IPS DF 4.7 (cell line): ENCODE measurements around the gene SAMD4A.

ENCODE experiments used
- DNase-seq: peaks from one replicate; pipeline ENCODE4 v3.0.0-alpha.2; 2013; ENCODE audit warnings: low spot score; ENCODE audit errors: extremely low read depth

The SAMD4A gene

DNA sequence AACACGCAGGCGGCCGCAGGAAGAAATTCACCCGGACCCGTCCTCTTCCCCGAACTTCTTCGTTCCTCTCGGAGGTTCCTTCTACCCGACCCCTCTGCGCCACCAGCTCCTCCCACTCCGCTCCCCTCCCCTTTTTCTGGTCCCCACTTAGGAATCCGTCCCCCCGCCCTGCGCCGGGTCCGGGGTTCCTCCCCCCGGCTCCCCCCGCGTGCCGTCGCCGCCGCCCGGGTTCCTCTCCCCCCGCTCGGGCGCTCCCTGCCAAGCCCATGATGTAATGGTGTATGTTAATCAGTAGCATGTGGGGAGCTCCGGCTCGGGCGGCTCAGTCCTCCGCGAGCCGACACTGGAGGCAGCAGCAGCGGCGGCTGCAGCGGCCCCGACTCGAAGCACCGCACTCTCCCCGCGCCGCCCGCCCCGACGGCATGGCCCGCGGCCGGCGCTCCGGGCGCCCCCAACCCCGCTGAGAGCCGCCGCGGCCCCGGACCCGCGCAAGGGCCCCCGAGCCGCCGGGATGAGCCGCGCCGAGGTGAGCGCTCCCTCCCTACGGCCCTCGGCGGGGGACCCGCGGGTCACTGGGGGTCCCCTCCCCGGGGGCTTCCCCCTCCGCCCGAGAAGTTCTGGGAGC is 1.0 kb upstream of the SAMD4A start:
- DNase-seq: no peak

GRCh38 chr14:54567224-54567638 is 303 bp downstream of the SAMD4A start:
- DNase-seq: no peak

DNA sequence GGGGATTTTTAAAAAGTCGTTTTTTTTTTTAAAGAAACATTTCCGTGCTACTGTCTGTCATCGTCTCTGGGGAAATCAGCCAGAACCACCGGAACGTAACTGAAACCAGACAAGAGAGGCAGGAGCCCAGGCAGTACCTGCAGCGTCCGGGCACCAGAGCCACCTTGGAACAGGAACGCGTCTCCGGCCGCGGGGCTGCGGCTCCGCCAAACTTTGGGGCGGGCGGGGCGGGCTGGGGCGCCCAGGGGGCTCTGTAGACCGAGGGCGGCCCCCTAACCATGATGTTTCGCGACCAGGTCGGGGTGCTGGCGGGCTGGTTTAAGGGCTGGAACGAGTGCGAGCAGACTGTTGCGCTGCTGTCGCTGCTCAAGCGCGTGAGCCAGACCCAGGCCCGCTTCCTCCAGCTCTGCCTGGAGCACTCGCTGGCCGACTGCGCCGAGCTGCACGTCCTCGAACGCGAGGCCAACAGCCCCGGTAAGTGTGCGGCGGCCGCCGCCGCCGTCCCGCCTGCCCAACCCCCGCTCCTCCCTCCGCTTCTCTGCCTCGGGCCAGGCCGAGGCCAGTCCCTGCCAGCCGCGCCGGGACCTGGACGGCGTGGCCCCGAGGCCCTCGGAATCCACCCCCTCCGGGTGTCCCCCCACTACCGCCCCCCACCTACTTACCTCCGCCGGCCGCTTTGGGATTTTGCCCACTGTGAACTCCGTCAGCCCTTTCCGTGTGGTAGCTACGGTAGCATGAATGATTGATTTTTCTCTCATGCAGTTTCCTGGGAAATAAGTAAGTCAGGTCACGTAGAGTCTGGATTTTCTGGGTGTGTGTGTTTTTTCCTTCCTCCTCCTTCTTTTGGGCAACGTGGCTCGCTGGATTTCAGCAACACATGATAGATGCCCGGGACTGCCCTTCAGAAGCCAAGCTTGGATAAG is 972 bp downstream of the SAMD4A start:
- DNase-seq: no peak

DNA sequence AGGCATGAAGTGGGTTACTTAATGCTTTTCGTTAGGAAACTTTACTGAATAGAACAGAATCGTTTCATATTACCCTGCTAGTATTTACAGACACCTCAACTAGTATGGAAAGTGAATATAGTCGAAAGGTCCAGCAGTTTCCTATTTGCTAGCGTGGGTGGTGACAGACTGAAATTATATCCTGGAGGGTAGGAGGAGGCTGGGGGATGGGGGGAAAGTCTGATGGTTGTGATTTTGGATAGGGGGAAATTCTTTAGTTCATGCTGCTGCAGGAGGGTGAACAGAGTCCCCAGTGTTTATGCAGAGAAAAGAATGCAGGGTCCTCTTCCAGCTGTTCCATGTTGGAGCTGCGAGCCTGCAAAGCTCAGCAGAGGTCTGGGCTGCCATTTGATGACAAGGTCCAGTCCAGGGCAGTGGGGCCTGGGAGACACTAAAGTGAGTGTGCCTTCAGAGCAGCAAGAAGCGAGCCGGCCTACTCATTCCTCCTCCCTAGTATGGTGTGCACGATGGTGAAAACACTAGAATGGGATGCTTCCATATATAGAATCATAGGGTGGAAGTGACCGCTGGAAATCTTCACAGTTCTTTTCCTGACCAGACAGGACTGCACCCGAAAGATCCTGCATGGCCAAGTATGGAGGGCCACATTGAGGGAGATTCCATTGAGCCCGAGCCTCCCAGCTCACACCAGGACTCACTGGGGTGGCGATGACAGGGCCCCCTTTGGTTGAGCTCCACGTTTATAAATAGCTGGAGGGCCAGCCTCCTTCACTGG is 2.1 kb downstream of the SAMD4A start:
- DNase-seq: no peak

GRCh38 chr14:54570047-54570446 is 3.1 kb downstream of the SAMD4A start:
- DNase-seq: no peak

- no peak for DNase-seq
Measured at GRCh38 chr14:54570631-54571415, 3.9 kb downstream of the SAMD4A start.

DNA sequence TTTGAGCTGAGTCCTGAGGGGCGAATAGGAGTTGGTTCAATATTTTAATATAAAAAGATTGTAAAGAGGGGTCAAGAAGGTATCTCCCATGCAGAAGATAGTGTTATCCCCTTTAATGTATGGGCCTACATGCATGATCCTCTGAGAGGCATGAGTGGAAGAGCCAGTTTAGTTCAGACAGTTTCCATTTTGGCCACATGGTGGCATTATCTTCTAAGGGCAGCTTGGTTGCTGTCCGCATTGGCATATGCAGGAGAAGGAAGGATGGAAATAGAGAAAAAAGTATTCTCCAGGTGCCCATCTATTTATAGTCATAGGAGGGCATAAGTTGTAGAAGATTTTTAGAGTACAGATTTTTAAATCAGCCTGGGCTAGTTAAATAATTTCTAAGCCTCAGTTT is 5.4 kb downstream of the SAMD4A start:
- DNase-seq: no peak

GRCh38 chr14:54574528-54574927 is 7.6 kb downstream of the SAMD4A start:
- DNase-seq: no peak

DNA sequence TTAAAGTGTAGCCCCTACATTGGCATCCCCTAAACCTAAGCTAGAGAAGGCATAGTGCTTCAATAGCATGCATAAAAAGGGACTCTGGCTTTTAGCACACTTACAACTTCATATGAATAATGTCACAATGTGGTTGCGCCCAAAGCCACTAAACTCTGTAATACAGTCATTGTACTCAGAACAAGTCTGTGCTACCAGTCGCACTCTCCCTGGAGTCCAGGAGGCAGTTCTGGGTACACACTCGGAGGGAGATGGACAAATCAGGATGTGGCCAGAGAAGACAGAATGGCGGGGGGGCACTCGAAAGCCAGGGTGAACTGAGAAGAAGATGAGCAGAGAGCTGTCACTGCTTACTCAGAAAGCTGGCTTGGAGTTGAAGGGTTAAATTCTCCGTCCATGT is 10.6 kb downstream of the SAMD4A start:
- no peak for DNase-seq

DNA sequence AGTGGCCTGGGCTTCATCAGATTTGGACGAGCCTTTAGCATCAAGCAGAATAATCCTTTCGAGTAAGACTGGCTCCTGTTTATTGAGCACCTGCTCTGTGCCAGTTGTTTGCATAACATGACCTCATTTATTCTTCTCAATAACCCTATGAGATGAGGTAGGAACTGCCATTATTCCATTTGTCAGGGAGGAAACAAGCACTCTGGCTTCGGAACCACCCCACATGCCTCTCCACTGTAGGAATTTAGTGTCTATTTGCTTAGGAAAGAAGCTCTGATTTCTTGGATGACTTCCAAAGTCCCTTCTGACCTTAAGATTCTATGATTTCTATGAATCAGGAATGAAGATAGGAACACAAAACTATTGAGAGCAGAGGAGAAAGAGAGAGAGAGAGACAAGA is 11.0 kb downstream of the SAMD4A start:
- no peak for DNase-seq

DNA sequence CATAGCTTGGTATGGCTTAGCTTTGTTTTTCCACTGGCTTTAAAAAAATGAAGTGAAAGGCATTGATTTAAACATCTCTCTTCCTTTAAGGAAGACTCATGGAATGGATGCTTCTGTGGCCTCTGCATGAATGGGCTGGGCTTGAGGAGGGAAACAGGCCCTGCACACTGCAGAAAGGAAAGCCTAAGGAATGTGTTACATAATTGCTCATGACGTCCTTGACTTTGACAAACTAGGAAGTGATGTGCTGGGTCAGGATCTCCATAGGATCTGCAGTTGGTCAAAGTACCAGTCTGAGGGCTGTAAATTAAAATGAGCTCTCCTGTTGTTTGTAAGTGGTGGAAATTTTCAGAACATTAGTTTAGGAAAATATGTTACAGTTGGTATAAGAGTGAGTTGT is 12.7 kb downstream of the SAMD4A start:
- DNase-seq: no peak

- DNase-seq: no peak
Measured at GRCh38 chr14:54580933-54581332, 14.0 kb downstream of the SAMD4A start.

DNA sequence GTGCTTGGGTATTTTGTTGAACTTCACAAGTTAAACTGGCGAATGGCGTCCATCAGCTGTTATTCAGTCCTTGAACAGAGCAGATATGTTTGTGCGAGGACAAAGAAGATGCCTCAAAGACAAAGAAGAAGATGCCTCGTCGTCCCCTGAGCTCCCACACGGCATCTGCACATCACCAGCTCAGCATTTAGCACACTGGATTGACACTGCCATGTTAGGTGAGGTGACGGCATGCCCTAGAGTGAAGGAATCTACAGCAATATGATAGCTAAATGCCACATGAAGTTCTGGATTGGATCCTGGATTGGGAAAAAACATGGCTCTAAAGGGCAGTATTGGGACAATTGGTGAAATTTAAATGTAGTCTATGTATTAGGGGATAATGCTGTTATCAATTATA is 15.4 kb downstream of the SAMD4A start:
- no peak for DNase-seq

- no peak for DNase-seq
Measured at GRCh38 chr14:54584097-54584496, 17.2 kb downstream of the SAMD4A start.

- DNase-seq: no peak
Measured at GRCh38 chr14:54585214-54585613, 18.3 kb downstream of the SAMD4A start.

DNA sequence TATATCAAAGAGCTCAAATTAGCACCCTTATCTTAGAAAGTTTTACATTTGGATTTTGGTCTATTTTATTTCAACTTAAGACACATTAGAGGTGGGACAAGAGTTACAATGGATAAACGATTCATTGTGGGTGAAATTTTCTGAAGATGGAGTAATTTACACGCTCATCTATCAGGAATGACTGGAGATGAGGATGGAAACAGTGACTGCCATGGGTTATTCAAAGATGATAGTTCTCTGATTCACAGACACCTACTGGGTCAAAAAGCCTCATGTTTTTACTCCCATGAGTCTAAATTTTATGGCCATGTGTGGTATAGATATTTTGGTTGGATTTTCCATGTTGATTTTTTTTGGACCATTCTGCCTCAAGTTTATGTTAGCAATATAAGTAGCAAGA is 22.1 kb downstream of the SAMD4A start:
- DNase-seq: no peak

DNA sequence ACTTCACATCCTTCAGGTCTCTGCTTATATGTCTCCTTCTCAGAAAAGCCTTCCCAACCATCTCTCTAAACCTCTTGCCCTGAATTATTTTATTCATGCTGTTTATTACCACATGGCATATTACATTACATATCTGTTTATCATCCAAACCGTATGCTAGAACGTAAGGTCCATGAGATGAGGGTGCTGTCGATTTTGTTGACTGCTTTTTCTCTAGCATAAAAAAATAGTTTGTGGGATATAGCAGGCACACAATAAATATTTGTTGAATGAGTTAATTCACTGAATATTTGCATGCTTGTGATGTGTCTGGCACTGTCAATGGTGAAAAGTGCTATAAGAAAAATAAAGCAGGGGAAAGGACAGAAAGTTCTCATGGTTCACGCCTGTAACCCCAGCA is 22.9 kb downstream of the SAMD4A start:
- no peak for DNase-seq

DNA sequence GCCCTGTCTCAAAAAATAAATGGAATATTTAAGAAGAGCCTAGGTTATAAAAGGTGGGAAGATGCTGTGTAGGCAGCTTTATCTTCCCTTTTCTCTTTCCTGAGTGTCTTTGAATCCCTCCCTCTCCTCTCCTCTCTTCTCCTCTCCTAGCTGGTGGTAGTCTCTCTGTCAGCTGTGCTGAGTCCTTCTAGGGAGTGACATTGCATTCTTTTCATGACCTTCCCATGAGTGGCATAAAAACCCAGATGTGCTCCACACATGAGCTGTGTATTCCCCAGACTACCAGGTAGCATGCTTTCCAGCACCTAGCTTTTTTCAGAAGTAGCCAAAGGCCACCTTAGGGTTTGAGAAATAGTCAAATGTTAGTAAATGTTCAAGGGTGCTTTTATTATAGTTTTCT is 23.6 kb downstream of the SAMD4A start:
- no peak for DNase-seq

- no peak for DNase-seq
Measured at GRCh38 chr14:54591461-54591860, 24.5 kb downstream of the SAMD4A start.

DNA sequence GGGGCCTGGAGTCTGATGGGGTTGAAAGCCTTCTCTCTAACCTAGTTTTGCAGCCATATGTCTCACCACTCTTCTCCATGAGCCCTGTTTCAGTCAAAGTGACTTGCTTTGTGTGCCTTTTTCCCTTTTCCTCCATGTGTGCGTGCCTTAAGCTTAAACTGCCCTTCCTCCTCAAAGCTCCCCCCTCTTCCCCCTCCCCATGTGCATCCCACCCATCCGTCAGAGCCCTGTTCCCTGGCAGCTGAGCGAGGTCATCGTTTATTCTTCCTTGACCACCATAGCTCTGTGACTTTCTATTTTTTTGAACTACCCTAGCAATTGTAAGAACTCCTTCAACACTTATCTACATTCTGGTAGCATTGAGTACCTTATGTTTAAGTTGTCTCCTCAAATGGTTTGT is 24.9 kb downstream of the SAMD4A start:
- DNase-seq: no peak

- DNase-seq: no peak
Measured at GRCh38 chr14:54593860-54594259, 26.9 kb downstream of the SAMD4A start.
